ENCODE results near the gene ATP7B. TPM values are rescaled to one million over a fixed set of nuclear protein-coding genes. Genes with fewer than 3 reads are reported as not detected.

Gene ATP7B
- total RNA-seq, 1 donor from 2014 or later: 3.8 TPM

GRCh38 chr13:52020191-52020590 lies 8.9 kb upstream of the ATP7B start:
- Histone ChIP-seq H3K4me1 (peaks cover 6% of the 10 kb centered on the region), H3K36me3 (peaks cover 75% of the 10 kb centered on the region), H3K4me3 (no peak overlapping the region), H3K27ac (replicated peaks) (no peak overlapping the region), H3K9me3 (replicated peaks) (no peaks in the 10 kb centered on the region), H3K27me3 (ENCODE audit: low read depth) (no peaks in the 10 kb centered on the region)
- TF ChIP-seq CTCF (IDR thresholded peaks at IDR 0.05; ENCODE audit: borderline replicate concordance): no peak
- intact Hi-C loops (cut with micrococcal nuclease): no loop called here
- no peak for DNase-seq

GRCh38 chr13:52016296-52016695 lies 5.0 kb upstream of the ATP7B start:
- Histone ChIP-seq H3K36me3 (peaks cover 40% of the 10 kb centered on the region), H3K4me1 (peaks cover 34% of the 10 kb centered on the region), H3K4me3 (no peak overlapping the region), H3K9me3 (replicated peaks) (no peaks in the 10 kb centered on the region), H3K27me3 (ENCODE audit: low read depth) (no peaks in the 10 kb centered on the region), H3K27ac (replicated peaks) (no peak overlapping the region)
- intact Hi-C loops (cut with micrococcal nuclease): no loop called here
- no peak for TF ChIP-seq CTCF (IDR thresholded peaks at IDR 0.05; ENCODE audit: borderline replicate concordance)
- no peak for DNase-seq

- peaks cover 47% of the 10 kb centered on the region for H3K4me1 ChIP-seq
- H3K9me3 ChIP-seq (replicated peaks): no peaks in the 10 kb centered on the region
- TF ChIP-seq CTCF (IDR thresholded peaks at IDR 0.05; ENCODE audit: borderline replicate concordance): no peak
- no peak for DNase-seq
- no peaks in the 10 kb centered on the region for H3K27me3 ChIP-seq (ENCODE audit: low read depth)
- peak overlapping the region; percentile 90 for H3K27ac ChIP-seq (replicated peaks)
- H3K4me3 ChIP-seq: peak overlapping the region; percentile 97
- H3K36me3 ChIP-seq: peaks cover 7% of the 10 kb centered on the region
- intact Hi-C loops (cut with micrococcal nuclease): no loop called here
Measured at GRCh38 chr13:52012512-52012836, 1.2 kb upstream of the ATP7B start.

GRCh38 chr13:52011632-52012511 lies 622 bp upstream of the ATP7B start, which contains the start of gene ALG11:
Gene ALG11, plus strand, starts transcription at chr13:52012398. Its CDS starts 21 bp downstream, at chr13:52012419.
- Histone ChIP-seq H3K4me3 (peak within 1 kb of the TSS; percentile 97), H3K9me3 (replicated peaks) (no peaks in the 10 kb centered on the region), H3K36me3 (peaks cover 4% of the 10 kb centered on the region), H3K27me3 (ENCODE audit: low read depth) (no peaks in the 10 kb centered on the region), H3K4me1 (peaks cover 47% of the 10 kb centered on the region), H3K27ac (replicated peaks) (peak within 1 kb of the TSS; percentile 90)
- no peak for TF ChIP-seq CTCF (IDR thresholded peaks at IDR 0.05; ENCODE audit: borderline replicate concordance)
- intact Hi-C loops (cut with micrococcal nuclease): no loop called here
- peak; percentile 100 for DNase-seq

- intact Hi-C loops (cut with micrococcal nuclease): no loop called here
Measured at GRCh38 chr13:52009946-52010345, 1.3 kb downstream of the ATP7B start.

More at GRCh38 chr13:52009946-52010345, 1.3 kb downstream of the ATP7B start:
- Histone ChIP-seq H3K27me3 (ENCODE audit: low read depth) (no peaks in the 10 kb centered on the region), H3K36me3 (no peaks in the 10 kb centered on the region), H3K4me3 (peak overlapping the region; percentile 97), H3K4me1 (peaks cover 47% of the 10 kb centered on the region), H3K9me3 (replicated peaks) (no peaks in the 10 kb centered on the region), H3K27ac (replicated peaks) (no peak overlapping the region)
- no peak for TF ChIP-seq CTCF (IDR thresholded peaks at IDR 0.05; ENCODE audit: borderline replicate concordance)
- no peak for DNase-seq

Measured in left ventricle myocardium inferior (tissue), 1 donor.